ENCODE measurements around the gene TBPL1. TPM values are rescaled to one million over a fixed set of nuclear protein-coding genes. Genes with fewer than 3 reads are reported as not detected.
A peak's percentile ranks its signal among the peaks of the same experiment; 100 is the strongest.

Gene TBPL1
- total and polyA plus RNA-seq, 9 of the 15 experiments (the other 6 are each of a cell fraction or from before 2014, with no cell fraction given), result 78.1 to 152 (median 107) TPM

- TF ChIP-seq ARID3A (IDR thresholded peaks at IDR 0.05; ENCODE audit: borderline replicate concordance, low read depth, low read length) (no peak), CBFB (CRISPR knock-in tag; IDR thresholded peaks at IDR 0.05) (peak; percentile 41; the same call in 1 of the 2 replicates)
- TF ChIP-seq, protein P1, sequence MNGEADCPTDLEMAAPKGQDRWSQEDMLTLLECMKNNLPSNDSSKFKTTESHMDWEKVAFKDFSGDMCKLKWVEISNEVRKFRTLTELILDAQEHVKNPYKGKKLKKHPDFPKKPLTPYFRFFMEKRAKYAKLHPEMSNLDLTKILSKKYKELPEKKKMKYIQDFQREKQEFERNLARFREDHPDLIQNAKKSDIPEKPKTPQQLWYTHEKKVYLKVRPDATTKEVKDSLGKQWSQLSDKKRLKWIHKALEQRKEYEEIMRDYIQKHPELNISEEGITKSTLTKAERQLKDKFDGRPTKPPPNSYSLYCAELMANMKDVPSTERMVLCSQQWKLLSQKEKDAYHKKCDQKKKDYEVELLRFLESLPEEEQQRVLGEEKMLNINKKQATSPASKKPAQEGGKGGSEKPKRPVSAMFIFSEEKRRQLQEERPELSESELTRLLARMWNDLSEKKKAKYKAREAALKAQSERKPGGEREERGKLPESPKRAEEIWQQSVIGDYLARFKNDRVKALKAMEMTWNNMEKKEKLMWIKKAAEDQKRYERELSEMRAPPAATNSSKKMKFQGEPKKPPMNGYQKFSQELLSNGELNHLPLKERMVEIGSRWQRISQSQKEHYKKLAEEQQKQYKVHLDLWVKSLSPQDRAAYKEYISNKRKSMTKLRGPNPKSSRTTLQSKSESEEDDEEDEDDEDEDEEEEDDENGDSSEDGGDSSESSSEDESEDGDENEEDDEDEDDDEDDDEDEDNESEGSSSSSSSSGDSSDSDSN (IDR thresholded peaks at IDR 0.05; ENCODE audit: borderline replicate concordance in 1 of 2, low read depth in 2 of 2, low read length in 2 of 2), result 0 out of 4 replicates have a peak, but pooled peaks have one; percentile 40 to 61
Measured at GRCh38 chr6:133951881-133952814, 876 bp upstream of the TBPL1 start (continued).

All from K562 (cell line).